CD4-positive, alpha-beta T cell treated with Interleukin-6 at 100 ng/mL for 8 hours (primary cell): ENCODE data around the gene RAB31.

Experiments
- DNase-seq: peaks from one replicate; pipeline ENCODE4 v3.0.0-alpha.2; 2020; ENCODE audit warnings: mixed read lengths, low spot score

RAB31 gene

DNA sequence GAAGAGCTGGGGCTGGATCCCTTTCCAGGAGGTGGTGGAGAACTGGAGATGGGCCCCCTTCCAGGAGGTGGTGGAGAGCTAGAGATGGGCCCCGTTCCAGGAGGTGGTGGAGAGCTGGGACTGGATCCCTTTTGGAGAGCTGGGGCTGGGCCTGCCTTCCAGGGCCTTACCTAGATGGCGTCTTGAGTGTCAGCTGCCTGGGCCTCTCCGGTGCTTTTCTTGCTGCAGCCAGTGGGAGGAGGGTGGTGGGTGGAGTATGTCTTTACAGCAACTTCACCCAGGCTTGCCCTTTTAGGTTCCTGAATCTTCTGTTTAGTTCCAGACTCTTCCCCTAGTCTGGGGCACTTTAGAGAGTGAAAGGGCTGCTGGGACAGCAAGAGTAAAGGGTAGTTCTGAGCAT is 158.5 kb downstream of the RAB31 start:
- no peak for DNase-seq

DNA sequence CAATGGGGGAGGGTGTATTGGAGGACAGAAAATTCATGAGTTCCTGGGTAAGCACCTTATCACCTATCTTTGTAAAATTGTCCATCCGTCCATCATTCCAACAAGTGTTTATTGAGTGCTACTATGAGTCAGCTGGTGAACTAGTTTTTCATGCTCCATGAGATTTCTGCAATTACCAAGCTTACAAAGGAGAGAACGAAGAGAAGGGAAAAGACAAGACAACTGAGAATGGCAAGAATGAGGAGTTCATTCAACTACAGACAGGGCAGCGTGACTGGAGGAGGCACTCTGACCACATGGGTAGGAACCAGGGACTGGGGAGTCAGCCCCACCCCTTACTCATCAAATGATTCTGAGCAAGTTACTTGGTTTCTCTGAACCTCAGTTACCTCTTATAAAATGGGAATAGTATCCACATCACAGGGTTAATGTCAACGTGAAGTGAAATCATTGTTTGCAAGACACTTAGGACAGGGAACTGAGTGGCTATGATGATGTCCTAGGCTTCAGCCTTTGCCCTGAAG is 159.0 kb downstream of the RAB31 start:
- DNase-seq, result no peak

DNA sequence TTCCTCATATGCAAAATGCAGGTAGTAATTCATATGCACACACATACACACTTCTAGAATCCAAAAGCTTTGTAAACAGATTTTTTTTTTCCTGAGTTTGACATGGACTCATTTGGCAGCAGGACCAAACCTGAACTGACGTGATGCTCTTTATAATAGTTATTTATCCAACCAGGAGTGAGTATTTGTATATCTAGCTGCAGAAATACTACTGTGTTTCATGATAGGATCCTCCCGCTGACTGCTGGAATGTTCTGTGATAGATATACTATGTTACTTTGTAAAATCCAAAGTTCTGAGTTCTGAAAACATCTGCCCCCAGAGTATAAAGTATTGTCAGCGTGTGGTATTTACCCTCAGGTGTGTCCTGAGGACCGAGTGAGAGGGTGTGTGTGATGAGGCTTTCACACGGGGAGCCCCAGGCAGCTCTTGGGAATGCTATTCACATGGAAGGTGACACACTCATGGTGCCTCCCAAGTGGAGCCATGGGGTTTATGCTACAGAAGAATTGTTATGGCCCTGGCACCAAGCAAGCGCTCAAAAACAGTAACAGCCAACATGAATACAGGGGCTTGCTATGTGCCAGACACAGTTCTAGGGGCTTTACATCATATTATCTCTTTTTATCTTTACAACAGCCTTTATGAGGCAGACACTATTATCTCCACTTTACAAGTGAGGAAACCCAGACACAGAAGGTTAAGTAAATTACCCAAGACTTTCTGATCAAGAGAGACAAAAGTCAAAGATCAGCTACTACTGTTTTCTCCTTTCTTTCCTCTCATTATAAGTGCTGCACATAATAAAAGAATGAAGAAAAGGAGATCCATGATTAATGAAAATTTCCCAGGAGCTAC is 161.0 kb downstream of the RAB31 start:
- no peak for DNase-seq

DNA sequence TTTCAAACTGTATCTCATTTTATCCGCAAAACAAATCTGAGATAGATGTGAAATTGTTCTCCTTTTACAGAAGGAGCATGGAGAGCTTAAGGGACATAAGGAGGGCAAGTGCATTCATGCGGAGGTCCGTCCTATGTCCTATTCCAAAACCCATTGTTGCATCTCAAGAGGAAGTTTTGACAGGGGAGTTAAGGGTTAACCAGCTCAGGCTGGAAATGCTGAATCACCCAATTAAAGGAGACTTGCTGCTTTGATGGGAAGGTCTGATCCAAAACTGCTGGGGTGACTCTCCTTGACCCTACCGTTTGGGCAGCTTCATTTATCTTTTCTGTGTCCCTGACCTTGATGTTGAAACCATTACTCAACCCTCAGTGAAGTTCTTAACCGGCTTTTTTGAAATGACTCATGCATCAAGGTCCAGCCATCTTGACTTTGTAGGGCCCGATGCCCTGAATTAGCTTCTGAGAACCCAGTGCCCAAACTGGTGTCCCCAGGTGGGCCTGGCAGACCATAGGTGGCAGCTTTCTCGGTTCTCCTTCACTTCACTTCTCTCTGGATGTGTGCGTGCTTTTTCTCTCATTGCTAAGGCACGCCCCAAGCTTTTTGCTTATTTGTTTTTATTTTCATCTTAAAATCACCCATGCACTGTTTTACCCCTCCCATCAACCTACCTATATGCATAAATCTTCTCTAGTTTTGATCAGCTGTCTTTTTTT is 161.8 kb downstream of the RAB31 start:
- no peak for DNase-seq

DNA sequence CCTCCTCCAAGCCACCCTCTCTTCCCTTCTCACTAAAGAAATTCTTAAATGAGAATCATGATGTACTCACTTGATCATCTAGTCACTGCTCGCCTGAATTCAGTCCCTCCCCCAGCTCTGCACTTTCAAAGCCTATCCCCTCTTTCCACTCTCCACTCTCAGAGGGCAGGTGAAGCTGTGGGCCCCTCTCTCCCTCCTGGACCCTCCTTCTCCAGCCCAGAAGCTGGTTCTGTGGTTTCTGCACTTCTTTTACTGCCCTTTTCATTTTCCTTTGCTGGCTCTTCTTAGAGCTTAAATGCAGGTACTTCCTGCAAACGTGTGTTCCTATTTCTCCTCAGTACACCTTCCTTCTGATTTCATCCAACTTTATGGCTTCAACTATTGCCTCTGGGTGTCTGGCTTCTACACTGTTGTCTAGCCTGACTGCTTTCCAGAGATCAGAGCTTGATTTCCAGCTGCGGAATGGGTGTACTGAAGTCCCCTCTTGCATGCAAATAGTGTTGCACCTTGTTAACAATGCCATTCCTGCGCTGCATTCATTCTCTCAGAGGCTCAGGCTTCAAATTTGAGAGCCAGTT is 162.4 kb downstream of the RAB31 start:
- no peak for DNase-seq

DNA sequence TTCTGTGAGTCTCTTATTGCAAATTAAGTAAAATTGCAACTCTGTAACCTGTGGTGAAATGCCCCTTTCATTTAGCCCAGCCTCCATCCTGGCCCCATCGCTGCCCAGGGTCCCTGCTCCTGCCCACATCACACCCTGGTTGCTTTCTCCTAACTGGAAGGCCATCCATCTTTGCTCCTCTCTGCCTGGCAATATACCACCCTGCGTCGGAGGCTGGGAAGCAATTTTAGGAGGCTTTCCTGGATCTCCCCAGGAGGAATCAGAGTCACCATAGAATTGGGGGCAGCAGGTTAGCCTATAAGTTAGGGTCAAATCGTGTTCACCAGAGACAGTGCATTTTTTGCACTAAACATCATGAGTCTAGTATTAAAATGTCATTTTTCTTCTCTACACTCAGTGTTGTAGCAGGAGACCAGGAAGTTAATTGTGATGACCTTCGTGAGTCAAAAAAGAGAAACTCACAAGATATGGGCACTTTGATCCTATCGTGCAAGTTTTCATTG is 163.2 kb downstream of the RAB31 start:
- no peak for DNase-seq

DNA sequence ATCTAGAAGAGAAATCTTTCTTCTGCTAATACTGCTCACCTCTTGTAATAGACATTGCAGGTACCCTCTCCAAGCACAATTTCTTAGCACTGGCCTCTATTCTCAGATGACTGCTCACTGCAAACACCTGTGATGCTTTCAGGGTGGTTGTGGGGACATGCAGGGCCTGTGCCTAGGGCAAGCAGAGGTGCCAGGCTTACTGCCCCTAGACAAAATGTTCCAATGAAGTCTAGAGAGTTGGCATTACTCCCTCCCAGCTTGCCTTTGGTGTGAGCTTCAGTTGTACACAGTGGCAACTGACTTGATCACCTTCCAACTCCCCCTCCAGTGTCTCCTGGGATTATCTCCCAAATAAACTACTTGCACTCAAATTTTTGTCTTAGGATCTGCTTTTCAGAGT is 164.7 kb downstream of the RAB31 start:
- DNase-seq, result no peak

DNA sequence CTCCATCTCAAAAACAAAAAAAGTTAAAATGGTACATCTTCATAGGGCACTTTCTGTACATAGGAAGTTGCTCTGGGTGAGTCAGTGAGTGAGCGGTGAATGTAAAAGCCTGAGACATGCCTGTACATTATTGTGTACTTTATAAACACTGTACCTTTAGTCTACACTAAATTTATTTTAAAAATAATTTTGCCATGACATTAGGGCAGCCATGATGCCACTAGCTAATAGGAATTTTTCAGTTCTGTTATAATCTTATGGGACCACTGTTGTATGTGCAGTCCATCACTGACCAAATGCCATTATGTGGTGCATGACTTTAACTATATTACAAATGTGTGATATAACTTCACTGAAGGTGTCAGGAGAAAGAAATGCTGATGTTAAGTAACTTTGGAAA is 166.6 kb downstream of the RAB31 start:
- DNase-seq, result no peak

DNA sequence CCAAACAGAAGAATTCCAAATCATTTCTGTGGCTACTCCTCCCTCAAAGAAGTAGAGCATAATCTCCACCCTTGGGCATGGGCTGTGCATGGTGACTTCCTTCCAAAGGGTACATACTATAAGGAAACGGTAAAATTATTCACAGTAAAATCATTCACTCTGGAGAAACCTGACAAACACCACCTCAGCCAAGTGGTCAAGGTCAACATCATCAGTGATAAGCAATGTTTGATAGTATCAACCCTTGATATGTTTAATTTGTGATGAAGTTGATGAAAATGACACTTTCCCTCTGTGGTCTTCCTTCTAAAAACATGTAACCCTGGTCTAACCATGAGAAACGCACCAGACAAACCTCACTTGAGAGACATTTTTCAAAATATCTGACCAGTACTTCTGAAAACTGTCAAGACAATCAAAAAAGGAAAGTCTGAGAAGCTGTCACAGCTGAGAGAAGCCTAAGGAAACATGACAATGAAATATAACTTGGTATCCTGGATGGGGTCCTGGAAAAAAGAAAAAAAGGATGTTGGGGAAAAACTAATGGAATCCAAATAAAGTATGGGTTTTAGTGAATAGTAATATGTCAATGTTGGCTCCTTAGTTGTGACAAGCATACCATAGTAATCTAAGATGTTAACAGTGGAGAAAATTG is 168.2 kb downstream of the RAB31 start:
- DNase-seq, result no peak

DNA sequence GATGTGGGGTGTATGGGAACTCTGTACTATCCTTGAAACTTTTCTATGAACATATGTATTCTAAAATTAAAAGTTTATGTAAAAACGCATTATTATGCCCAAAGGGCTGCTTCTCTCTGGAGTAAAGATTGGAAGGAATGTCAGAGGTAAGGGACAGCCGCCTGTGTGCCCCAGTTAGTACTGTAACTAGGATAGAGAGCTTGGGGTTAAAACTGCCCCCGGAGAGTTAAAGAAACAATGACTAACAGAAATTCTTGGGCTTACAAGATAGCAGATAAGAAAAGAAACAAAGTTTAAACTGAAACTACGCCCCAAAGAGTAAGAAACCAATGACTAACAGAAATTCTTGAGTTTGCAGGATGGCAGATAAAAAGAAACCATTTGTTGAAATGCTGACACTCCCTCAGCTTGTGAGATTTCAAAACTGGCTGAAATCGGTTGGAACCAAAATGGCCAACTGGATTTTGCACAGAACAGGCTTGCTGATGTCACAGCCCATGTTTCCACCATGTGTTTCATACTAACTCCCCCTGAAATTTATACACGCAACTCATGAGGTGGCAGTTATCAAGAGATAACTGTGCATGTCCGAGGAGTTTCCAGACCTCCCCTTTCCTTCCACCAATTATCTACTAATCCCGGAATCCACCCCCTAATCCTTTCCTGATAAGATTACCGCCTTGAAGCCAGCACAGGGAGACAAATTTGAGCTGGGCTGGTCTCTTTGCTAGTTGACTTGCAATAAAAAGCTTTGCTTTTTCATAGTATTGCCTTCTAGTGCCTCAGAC is 169.0 kb downstream of the RAB31 start:
- DNase-seq, result no peak

DNA sequence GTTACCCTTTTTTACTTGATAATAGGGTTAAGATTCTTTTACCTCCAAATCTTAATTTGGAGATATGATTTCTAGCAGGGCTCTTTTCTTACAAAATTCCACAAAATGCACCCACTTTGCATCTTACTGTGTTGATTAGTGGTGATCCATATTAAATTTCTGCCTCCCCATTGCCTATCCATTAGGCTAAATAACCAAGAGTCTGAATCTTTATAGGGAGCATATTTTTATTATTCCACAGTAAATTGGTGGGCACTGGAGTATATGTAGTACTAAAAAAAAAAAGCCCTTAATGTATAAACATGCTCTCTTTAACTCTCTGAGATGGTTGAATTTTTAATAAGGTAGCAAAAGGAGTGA is 169.5 kb downstream of the RAB31 start:
- no peak for DNase-seq

DNA sequence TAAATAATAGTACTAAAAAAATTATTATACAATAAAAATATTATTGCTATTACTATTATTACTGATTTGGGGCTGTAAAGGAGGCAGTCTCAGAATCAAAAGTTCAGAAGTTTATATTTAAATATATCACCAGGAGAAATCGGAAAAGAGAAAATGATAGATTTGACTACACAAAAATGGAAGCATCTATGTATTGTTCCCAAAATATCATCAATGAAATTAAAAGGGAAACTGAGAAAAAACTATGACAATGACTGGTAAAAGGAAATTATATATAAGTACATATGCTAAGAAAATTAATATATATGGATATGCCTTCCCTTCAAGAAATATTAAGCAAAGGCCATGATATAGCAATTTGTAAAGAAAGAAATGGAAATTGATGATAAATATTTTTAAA is 170.0 kb downstream of the RAB31 start:
- no peak for DNase-seq

DNA sequence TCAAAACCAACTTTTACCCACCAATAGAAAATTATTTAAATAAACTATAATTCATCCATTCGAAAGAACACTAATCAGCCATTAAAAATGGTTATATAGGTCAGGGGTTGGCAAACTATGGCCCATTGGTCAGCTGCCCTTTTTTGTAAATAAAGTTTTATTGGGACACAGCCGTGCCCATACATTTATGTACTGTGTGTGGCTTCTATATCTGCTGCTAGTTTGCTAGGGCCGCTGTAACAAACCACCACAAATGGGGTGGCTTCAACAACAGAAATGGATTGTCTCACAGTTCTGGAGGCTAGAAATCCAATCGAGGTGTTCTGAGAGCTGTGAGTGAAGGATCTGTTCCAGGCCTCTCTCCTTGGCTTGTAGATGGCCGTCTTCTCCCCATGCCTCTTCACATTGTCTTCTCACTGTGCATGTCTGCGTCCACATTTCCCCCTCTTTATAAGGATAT is 170.7 kb downstream of the RAB31 start:
- DNase-seq, result no peak

DNA sequence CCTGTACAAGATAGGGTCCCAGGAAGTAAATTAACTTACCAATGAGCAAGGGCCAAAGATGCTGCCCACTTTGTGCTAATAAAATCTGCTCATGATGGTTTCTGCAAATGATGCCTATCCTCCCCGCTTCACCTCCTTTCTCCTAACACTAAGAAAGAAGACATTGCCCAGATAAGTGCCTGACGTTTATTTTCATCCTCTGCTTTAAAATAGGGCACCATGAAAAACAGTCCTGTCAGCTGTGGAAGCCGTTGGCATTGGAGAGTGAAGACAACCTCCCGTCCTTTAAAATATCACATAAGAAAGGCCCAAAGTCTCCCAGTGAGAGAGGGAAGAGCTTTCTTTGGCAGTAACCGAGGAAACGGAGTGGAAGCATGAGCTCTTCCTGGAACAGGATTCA is 176.0 kb downstream of the RAB31 start:
- no peak for DNase-seq

DNA sequence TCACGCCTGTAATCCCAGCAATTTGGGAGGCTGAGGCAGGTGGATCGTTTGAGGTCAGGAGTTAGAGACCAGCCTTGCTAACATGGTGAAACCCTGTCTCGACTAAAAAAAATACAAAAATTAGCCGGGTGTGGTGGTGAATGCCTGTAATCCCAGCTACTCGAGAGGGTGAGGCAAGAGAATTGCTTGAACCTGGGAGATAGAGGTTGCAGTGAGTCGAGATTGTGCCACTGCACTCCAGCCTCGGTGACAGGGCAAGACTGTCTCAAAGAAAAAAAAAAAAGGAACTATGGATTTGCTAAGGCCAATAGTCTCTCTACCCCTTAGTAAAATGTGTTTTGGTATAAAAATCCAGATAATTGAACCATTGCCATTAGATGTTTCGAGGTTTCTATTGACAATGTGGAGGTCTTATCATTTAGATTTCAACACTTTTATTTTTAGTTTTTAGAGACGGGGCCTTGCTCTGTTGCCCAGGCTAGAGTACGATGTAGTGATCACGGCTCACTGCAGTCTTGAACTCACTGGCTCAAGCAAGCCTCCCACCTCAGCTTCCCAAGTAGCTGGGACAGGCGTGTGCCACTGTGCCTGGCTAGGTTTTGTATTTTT is 176.5 kb downstream of the RAB31 start:
- no peak for DNase-seq

DNA sequence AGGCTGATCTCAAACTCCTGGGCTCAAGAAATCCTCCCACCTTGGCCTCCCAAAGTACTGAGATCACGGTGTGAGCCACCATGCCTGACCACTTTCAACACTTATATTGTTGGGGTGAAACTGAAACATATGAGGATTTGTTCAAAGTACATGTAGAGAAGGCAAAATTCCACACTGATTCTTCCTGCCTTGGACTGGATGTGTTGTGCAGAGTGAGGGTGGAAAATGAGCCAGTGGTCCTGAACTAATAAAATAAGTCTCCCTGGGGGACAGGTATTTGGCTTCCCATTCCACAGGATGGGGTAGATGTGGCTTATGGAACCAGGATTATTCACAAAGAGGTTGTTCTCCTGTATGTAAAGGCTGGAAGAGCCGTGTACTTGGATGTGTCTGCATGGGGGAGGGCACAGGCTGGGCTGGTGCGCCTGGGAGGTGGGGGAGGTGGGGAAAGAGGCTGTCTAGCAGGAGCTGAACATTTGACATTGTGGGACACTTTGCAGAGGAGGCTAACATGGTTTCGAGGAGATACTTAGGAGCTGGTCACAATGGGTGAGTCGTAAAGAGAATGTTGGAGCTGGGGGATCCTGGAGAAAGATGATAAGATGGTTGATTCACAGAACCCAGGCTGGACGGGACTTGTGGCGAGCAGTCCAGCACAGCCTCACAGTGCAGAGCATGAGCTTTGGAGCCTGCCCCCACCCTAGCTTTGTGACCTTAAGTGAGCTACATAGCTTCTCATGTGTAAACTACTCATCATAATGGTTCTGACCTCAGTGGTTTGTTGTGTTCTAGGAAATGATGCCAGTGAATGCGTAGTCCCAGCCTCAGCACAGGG is 177.3 kb downstream of the RAB31 start, which contains the start of gene TXNDC2:
Gene TXNDC2 (plus strand): TSS at position 804 of the 835 bp plus-strand sequence. CDS start 708 bp downstream, outside the sequence.
- no peak for DNase-seq

DNA sequence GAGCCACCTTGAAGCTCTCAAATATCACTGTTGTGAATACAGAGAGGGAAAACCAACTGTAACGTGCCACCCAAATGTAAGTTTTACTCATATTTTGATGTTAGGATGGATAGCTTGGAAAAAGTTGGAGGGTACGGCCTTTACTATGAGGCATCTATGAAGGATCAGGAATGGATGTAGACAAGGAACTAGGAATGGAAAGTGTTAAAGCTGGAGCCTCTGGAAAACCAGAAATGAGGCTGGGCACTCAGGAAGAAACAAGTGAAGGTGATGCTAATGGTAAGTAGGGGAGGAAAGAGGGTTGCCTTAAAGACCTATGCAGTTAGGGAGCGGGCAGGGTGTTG is 177.9 kb downstream of the RAB31 start:
- no peak for DNase-seq

DNA sequence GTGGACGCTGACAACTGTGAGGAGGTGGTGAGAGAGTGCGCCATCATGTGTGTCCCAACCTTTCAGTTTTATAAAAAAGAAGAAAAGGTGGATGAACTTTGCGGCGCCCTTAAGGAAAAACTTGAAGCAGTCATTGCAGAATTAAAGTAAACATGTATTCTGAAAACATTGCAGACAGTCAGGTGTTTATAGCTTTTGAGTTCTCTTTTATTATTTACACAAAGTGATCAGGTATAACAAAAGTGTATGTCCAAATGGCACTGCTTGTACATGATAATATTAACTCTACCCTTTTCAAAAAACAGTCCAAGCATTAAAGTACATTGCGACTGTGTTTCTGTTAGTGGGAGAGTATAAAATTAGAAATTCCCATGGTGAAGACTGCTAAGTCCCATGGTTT is 179.9 kb downstream of the RAB31 start:
- DNase-seq, result no peak

DNA sequence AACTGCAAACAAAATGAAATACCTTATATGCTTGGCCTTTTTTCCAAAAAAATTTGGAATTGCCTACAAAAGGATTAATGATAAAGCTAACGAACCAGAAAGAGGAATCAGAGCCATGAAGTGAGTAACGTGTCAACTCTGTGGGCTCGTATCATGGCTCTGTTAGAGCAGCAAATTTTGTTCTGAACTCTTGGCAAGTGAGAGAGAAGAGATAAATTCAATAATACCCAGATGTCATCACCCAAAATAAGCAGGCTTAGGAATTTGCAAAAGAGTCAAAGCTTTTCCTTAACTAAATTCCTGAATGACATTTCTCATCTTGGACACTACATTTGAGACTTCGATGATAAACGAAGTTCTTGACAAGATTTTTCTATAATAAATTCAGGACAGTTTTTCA is 182.1 kb downstream of the RAB31 start:
- DNase-seq, result no peak

DNA sequence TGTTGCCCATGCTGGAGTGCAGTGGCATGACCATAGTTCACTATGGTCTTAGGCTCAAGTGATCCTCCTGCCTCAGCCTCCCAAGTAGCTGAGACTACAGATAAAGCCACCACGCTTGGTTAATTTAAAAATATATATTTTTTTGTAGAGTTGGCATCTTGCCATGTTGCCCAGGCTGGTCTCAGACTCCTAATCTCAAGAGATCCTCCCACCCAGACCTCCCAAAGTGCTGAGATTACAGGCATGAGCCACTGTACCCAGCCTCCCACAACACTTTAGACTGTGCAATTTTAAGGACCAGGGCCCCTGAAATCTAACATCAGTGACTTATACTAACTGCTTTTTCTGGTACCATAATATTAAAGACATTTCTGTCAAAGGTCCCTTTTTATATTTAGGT is 182.9 kb downstream of the RAB31 start:
- DNase-seq, result no peak
